WTC11 (cell line): ENCODE results near the gene RERG. TPM values are rescaled to one million over a fixed set of nuclear protein-coding genes. Genes with fewer than 3 reads are reported as not detected.
"Not testable (repeated sequence)": the region's sequence is repeated elsewhere in the genome, so short reads cannot be mapped to it uniquely, and the experiment has no call there.

ENCODE experiments used
- ATAC-seq: fragments of 200-7000 bp; cut with Tn5 transposase; 2 replicates; pipeline ENCODE4 v1.10.0; 2021; ENCODE audit warnings: mild to moderate bottlenecking, moderate library complexity
- CTCF ChIA-PET: fragments of 300-600 bp; sonication (Branson Sonifier 250); formaldehyde crosslinking; loops from one replicate; lab custom pipeline; 2021; ENCODE audit warnings: antibody characterized with exemption; lab: Charles Lee
- POLR2A ChIA-PET: fragments of 350-600 bp; sonication (Branson Sonifier 250); formaldehyde crosslinking; loops from one replicate; lab custom pipeline; 2021; ENCODE audit warnings: antibody characterized with exemption; lab: Charles Lee
- DNase-seq: peaks from one replicate; pipeline ENCODE4 v3.0.0; 2021; ENCODE audit warnings: low spot score
- H3K27ac Mint-ChIP-seq: 2 replicates; pipeline ENCODE4 v1.8.0; 2021; ENCODE audit warnings: mixed read lengths
- H3K27me3 Mint-ChIP-seq: 2 replicates; pipeline ENCODE4 v1.8.0; 2021; ENCODE audit warnings: low read depth, mild to moderate bottlenecking, moderate library complexity, mixed read lengths
- H3K36me3 Mint-ChIP-seq: 2 replicates; pipeline ENCODE4 v1.8.0; 2021; ENCODE audit warnings: mixed read lengths
- H3K4me1 Mint-ChIP-seq: 2 replicates; pipeline ENCODE4 v1.8.0; 2022; ENCODE audit warnings: mixed read lengths
- H3K4me3 Mint-ChIP-seq: 2 replicates; pipeline ENCODE4 v1.8.0; 2021; ENCODE audit warnings: mild to moderate bottlenecking, moderate library complexity, mixed read lengths
- H3K9me3 Mint-ChIP-seq: 2 replicates; pipeline ENCODE4 v1.8.0; 2021; ENCODE audit warnings: mixed read lengths
- CREB1 ChIP-seq: sonication (generic); formaldehyde crosslinking; IDR thresholded peaks from 2 replicates; pipeline ENCODE4 v1.8.0; 2023; ENCODE audit warnings: mild to moderate bottlenecking, missing genetic modification reagents
- CTCF ChIP-seq: fragments of 200-600 bp; IDR thresholded peaks from 2 replicates; pipeline ENCODE4 v1.8.0; 2022; ENCODE audit warnings: antibody characterized with exemption
- E2F4 ChIP-seq: sonication (generic); formaldehyde crosslinking; IDR thresholded peaks from 2 replicates; pipeline ENCODE4 v1.8.1; 2022; ENCODE audit warnings: low read depth, mild to moderate bottlenecking, moderate library complexity, missing genetic modification reagents, borderline replicate concordance
- ESRRA ChIP-seq: sonication (generic); formaldehyde crosslinking; IDR thresholded peaks from 2 replicates; pipeline ENCODE4 v1.8.1; 2022; ENCODE audit warnings: mild to moderate bottlenecking, missing genetic modification reagents, borderline replicate concordance
- ETV6 ChIP-seq: sonication (generic); formaldehyde crosslinking; IDR thresholded peaks from 2 replicates; pipeline ENCODE4 v1.8.1; 2022; ENCODE audit warnings: mild to moderate bottlenecking, missing genetic modification reagents
- FOXJ3 ChIP-seq: sonication (generic); formaldehyde crosslinking; IDR thresholded peaks from 2 replicates; pipeline ENCODE4 v1.9.0; 2021; ENCODE audit warnings: missing genetic modification reagents, mild to moderate bottlenecking, borderline replicate concordance
- GABPB1 ChIP-seq: sonication (generic); formaldehyde crosslinking; IDR thresholded peaks from 2 replicates; pipeline ENCODE4 v1.8.1; 2023; ENCODE audit warnings: mild to moderate bottlenecking, missing genetic modification reagents
- GRHL2 ChIP-seq: fragments of 250-450 bp; sonication (Bioruptor Pico); IDR thresholded peaks from 2 replicates; pipeline ENCODE4 v1.8.0; 2022; ENCODE audit warnings: mild to moderate bottlenecking, moderate library complexity; ENCODE audit not compliant: insufficient replicate concordance, severe bottlenecking
- GTF2I ChIP-seq: fragments of 250-450 bp; sonication (Bioruptor Pico); conservative IDR thresholded peaks from 2 replicates; pipeline ENCODE4 v1.4.0; 2021; ENCODE audit warnings: mild to moderate bottlenecking
- IRF2 ChIP-seq: sonication (generic); formaldehyde crosslinking; IDR thresholded peaks from 2 replicates; pipeline ENCODE4 v1.8.0; 2022; ENCODE audit warnings: low read depth, missing genetic modification reagents, borderline replicate concordance
- NR2C2 ChIP-seq: sonication (generic); formaldehyde crosslinking; IDR thresholded peaks from 2 replicates; pipeline ENCODE4 v1.8.0; 2022; ENCODE audit warnings: mild to moderate bottlenecking, missing genetic modification reagents
- SMAD4 ChIP-seq: sonication (generic); formaldehyde crosslinking; IDR thresholded peaks from 2 replicates; pipeline ENCODE4 v1.8.0; 2022; ENCODE audit warnings: mild to moderate bottlenecking, missing genetic modification reagents
- ZNF219 ChIP-seq: sonication (generic); formaldehyde crosslinking; IDR thresholded peaks from 2 replicates; pipeline ENCODE4 v1.8.0; 2023; ENCODE audit warnings: missing genetic modification reagents, mild to moderate bottlenecking, borderline replicate concordance
- ZNF263 ChIP-seq: sonication (generic); formaldehyde crosslinking; IDR thresholded peaks from 2 replicates; pipeline ENCODE4 v1.8.1; 2022; ENCODE audit warnings: low read depth, mild to moderate bottlenecking, moderate library complexity, missing genetic modification reagents
- ZNF281 ChIP-seq: sonication (generic); formaldehyde crosslinking; IDR thresholded peaks from 2 replicates; pipeline ENCODE4 v1.8.0; 2023; ENCODE audit warnings: mild to moderate bottlenecking, missing genetic modification reagents
- ZNF416 ChIP-seq: fragments of 250-450 bp; sonication (Bioruptor Pico); IDR thresholded peaks from 2 replicates; pipeline ENCODE4 v1.9.0; 2021; ENCODE audit warnings: mild to moderate bottlenecking, inconsistent platforms
- ZNF512 ChIP-seq: sonication (generic); formaldehyde crosslinking; IDR thresholded peaks from 2 replicates; pipeline ENCODE4 v1.8.1; 2022; ENCODE audit warnings: missing genetic modification reagents, borderline replicate concordance
- ZSCAN18 ChIP-seq: fragments of 250-450 bp; sonication (Bioruptor Pico); IDR thresholded peaks from 2 replicates; pipeline ENCODE4 v2.1.2; 2022; ENCODE audit warnings: mild to moderate bottlenecking, moderate library complexity
- total RNA-seq: library from RNA; stranded (reverse); gene quantifications from 3 replicates; pipeline ENCODE4 v1.2.3, GENCODE V29; 2021

Gene RERG
- total RNA-seq, 1 experiment from 2014 or later: 0.28 TPM

GRCh38 chr12:15230137-15230536 lies 8.9 kb upstream of the RERG start:
- Mint-ChIP-seq H3K9me3 (peaks cover 4% of the 10 kb centered on the region; the same call in 1 of the 2 replicates), H3K27me3 (no peaks in the 10 kb centered on the region), H3K4me1 (no peaks in the 10 kb centered on the region), H3K4me3 (no peak overlapping the region), H3K27ac (no peak overlapping the region), H3K36me3 (no peaks in the 10 kb centered on the region)
- ChIA-PET POLR2A (no interaction called here), CTCF (interaction anchor here (1.8 kb wide), 1 partner anchor 9 kb away, joined by 7 read pairs; the partner anchor contains the start of gene RERG)
- no peak for TF ChIP-seq SMAD4 (CRISPR knock-in tag)
- TF ChIP-seq GRHL2 (CRISPR knock-in tag): no peak
- no peak for TF ChIP-seq ETV6 (CRISPR knock-in tag)
- no peak for TF ChIP-seq ZNF263 (CRISPR knock-in tag)
- DNase-seq: no peak
- ATAC-seq: no peak

- Mint-ChIP-seq H3K27me3 (peaks cover 15% of the 10 kb centered on the region), H3K9me3 (no peaks in the 10 kb centered on the region), H3K4me3 (no peak overlapping the region), H3K36me3 (no peaks in the 10 kb centered on the region), H3K27ac (no peak overlapping the region), H3K4me1 (peaks cover 3% of the 10 kb centered on the region; the same call in 1 of the 2 replicates)
- DNase-seq: peak; percentile 47
- TF ChIP-seq FOXJ3 (CRISPR knock-in tag) (no peak), ZNF219 (CRISPR knock-in tag) (no peak), IRF2 (CRISPR knock-in tag) (no peak), CTCF (0 out of 2 replicates have a peak, but pooled peaks have one; percentile 38), E2F4 (CRISPR knock-in tag) (no peak), GABPB1 (CRISPR knock-in tag) (no peak), NR2C2 (CRISPR knock-in tag) (no peak)
- POLR2A ChIA-PET: no interaction called here
- peak; percentile 83 for ATAC-seq
- CTCF ChIA-PET: interaction anchor here (0.5 to 1.5 kb wide), 17 partner anchors 9 to 358 kb away, joined by 3 to 12 read pairs (median 4); no protein-coding TSS in a partner anchor
Measured at GRCh38 chr12:15227004-15227679, 5.9 kb upstream of the RERG start.

GRCh38 chr12:15225863-15226218 lies 4.6 kb upstream of the RERG start:
- H3K4me3 Mint-ChIP-seq, CTCF ChIA-PET: not testable (repeated sequence)

GRCh38 chr12:15225136-15225862 lies 4.1 kb upstream of the RERG start:
- Mint-ChIP-seq H3K27me3 (peaks cover 31% of the 10 kb centered on the region), H3K27ac (no peak overlapping the region), H3K9me3 (no peaks in the 10 kb centered on the region), H3K4me3 (no peak overlapping the region), H3K4me1 (peaks cover 10% of the 10 kb centered on the region), H3K36me3 (no peaks in the 10 kb centered on the region)
- no peak for ATAC-seq
- no peak for TF ChIP-seq ZSCAN18 (CRISPR knock-in tag)
- TF ChIP-seq ZNF281 (CRISPR knock-in tag): no peak
- TF ChIP-seq ESRRA: no peak
- TF ChIP-seq GTF2I (CRISPR knock-in tag): no peak
- TF ChIP-seq ZNF416: no peak
- TF ChIP-seq CREB1 (CRISPR knock-in tag): no peak
- no peak for TF ChIP-seq ZNF512
- DNase-seq: no peak
- ChIA-PET CTCF (no interaction called here), POLR2A (no interaction called here)

More at GRCh38 chr12:15225863-15226218, 4.6 kb upstream of the RERG start:
- H3K27ac Mint-ChIP-seq, DNase-seq, H3K9me3 Mint-ChIP-seq, ATAC-seq, POLR2A ChIA-PET, H3K36me3 Mint-ChIP-seq, H3K4me1 Mint-ChIP-seq: not testable (repeated sequence)
- peaks cover 26% of the 10 kb centered on the region for H3K27me3 Mint-ChIP-seq
